HG02852 (cell line): ENCODE results near the gene PRKCZ.

Experiments
- ATAC-seq: cut with Tn5 transposase; IDR thresholded peaks from one replicate; pipeline ENCODE4 v1.9.1; 2021; ENCODE audit warnings: mild to moderate bottlenecking, moderate library complexity; ENCODE audit not compliant: unreplicated experiment

The PRKCZ gene

GRCh38 chr1:2024451-2024850, 25.8 kb upstream of the PRKCZ start:
- ATAC-seq = no peak

DNA sequence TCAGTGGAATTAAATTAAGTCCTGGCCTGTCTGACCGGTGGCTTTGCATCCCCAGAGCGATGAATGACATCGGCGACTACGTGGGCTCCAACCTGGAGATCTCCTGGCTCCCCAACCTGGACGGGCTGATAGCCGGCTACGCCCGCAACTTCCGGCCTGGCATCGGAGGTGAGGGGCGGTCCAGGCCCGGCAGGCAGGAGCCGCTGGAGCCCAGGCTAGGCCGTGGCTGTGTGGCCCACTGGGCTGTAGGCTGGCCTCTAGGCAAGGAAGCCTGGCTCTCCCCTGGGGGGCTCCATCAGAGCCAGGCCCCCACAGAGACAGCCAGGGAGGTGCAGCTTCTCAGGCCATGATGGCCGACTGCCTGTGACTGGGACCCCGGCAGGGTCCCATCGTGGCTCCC, 25.3 kb upstream of the PRKCZ start:
- no peak for ATAC-seq

GRCh38 chr1:2025491-2025981, 24.7 kb upstream of the PRKCZ start:
- ATAC-seq = no peak

DNA sequence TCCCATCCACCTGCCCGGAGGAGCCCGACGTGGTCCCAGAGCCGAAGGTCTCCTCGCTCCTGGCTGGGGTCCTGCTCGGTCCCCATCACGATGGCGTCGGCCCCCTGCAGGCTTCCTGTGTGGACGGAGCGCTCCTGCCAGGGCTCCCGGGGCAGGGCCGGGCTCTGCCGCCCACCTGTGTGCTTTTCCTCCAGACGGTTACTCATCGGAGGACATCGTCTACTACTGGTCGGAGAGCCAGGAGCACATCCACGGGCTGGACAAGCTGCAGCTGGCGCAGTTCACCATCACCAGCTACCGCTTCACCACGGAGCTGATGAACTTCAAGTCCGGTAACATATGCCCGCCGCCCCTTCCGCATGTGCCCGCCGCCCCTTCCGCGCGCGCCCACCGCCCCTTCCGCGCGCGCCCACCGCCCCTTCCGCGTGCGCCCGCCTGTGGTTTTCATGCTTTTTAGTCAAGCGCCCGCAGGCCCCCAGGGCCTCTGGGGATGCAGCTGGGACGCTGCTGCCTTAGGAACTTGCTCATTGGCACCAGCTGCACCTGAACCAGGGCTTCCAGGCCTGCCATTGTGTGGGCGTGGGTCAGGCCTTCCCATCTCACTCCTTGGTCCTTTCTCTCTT, 22.1 kb upstream of the PRKCZ start:
- ATAC-seq = no peak

DNA sequence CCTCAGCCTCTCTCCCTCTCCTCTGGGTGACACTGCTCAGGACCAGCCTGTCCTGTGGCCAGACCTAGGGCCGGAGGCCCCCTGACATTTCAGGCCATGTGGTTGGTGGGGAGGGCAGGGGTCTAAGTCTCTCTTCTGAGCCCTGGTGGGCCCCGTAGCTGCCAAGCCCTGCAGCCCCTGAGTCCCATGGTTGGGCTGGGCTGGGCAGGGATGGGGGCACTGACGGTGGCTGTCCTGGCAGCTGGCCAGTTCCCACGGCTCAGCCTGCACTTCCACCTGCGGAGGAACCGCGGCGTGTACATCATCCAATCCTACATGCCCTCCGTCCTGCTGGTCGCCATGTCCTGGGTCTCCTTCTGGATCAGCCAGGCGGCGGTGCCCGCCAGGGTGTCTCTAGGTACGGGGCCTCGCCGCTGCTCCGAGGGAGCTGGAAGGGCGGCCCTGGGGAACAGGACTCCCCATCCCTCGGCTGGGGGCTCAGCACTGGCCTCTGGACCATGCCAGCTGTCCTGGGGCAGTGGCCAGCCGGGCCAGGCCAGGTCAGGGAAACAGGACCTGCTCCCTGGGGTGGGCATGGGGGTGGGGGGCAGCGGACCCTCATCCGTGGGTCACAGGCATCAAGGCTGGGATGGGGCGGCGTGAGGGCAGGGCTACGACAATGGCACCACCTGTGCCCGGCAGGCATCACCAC, 21.2 kb upstream of the PRKCZ start:
- no peak for ATAC-seq

DNA sequence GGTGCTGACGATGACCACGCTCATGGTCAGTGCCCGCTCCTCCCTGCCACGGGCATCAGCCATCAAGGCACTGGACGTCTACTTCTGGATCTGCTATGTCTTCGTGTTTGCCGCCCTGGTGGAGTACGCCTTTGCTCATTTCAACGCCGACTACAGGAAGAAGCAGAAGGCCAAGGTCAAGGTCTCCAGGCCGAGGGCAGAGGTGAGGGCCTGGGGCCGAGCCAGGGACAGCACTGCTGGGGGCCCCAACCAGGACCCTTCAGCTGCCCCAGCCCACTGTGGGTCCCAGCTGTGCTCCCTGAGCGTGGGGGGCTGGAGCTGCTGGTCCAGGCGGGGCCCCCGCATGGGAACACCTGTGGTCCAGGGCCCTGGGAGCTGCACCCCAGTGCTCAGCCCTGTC, 20.6 kb upstream of the PRKCZ start:
- ATAC-seq = no peak

DNA sequence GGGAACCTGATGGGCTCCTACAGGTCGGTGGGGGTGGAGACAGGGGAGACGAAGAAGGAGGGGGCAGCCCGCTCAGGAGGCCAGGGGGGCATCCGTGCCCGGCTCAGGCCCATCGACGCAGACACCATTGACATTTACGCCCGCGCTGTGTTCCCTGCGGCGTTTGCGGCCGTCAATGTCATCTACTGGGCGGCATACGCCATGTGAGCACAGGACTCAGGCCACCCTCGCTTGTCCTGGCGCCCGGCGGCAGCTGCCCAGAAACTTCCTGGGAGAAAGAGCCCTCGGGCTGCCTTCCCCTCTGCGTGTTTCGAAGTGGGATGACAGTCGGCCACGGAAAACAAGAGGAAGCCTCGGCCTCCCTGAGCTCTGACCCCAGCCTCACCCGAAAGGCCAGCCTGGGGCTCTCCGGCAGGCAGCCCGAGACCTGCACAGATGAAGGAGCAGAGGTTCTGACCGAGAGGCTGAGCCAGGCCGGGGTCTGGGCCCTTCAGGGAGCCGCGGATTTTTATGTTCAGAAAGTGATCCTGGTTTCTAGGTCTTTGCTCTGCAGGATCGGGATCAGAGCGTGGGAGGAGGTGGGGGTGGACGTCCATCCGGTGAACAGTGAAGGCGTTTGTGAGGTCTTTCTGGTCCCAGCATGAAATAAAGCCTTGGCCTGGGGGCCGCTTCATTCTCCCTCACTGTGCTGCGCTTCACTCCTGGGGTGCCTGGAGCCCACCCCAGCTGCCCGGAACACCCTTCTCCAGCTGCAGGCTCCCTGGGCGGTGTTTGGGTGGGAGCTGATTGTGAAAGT, 19.9 kb upstream of the PRKCZ start:
- ATAC-seq = no peak

GRCh38 chr1:2031546-2032540, 18.4 kb upstream of the PRKCZ start:
- no peak for ATAC-seq

DNA sequence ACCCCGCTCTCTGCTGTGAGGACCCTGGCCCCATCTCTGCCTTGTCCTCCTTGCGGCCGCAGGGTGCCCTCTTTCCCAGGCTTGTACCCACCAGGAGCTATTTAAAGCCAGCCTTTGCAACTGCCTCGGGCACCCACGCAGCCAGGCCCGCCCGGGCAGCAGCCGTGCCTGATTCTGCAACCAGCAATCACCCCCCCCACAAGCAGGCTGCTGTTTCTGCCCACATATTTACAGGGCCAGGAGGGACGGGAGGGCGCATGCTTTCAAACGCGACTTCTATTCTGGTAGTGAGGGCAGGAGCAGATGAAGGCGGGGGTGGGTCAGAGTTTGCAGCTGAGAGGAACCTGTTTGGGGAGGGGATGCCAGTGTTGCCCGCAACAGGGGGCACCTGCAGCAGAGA, 17.5 kb upstream of the PRKCZ start:
- ATAC-seq = no peak

DNA sequence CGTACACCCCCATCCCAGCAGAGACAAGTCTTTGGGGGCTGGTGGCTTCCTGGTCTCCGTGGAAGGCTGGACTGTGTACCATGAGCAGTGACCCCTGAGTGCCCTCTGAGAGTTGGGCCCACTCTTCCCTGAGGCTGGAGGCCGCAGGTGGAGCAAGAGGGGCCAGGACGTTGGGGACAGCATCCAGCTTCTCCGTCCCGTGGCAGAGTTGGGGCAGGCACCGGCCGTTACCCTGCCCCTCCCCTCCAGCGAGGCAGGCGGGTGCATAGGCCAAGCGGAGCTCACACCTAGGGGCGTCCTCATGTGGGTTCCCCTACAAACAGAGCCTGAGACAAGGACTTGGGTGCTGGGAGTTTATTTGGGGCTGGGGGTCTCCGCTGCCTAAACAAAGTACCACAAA, 17.0 kb upstream of the PRKCZ start:
- ATAC-seq = no peak

- ATAC-seq = no peak
These were observed 13.9 kb upstream of the PRKCZ start for GRCh38 chr1:2036287-2036686.

GRCh38 chr1:2037314-2037979, 12.8 kb upstream of the PRKCZ start:
- ATAC-seq = no peak

DNA sequence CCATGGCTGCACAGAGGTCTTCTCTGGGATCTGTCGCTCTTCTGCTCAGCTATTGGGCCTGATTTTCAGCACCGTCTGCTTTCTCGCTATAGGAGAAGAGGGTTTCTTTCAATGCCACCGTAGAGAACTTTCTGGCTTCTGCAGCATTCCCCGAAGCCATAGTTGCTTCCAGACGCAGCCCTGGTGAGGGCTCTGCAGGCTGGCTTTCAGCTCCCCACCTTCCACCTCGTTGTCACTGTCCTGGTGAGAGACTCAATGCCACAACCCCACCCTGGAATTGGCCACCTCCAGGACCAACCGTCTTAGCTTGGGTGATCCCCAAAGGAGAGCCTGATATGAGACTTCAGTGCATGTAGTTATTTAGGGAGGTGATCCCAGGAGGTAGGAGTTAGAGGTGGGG, 12.0 kb upstream of the PRKCZ start:
- ATAC-seq = no peak

GRCh38 chr1:2039251-2039650, 11.0 kb upstream of the PRKCZ start:
- no peak for ATAC-seq

- no peak for ATAC-seq
These were observed 8.9 kb upstream of the PRKCZ start for GRCh38 chr1:2041305-2041704.

DNA sequence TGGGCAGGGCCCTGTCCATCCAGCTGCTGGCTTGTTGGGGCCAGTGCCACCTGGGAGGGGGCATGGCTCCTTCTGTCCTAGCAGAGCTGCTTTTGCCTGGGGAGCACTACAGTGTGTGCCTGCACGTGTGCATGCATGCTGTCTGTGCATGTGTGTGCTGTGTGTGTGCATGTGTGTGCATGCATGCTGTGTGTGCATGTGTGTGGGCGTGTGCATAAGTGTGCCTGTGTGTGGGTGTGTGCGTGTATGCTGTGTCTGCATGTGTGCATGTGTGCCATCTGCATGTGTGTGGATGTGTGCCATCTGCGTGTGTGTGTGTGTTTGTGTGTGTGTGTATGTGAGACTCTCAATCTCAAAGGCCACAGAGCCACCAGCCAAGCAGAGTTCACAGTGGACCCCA, 8.3 kb upstream of the PRKCZ start:
- ATAC-seq = no peak

- no peak for ATAC-seq
These were observed 7.1 kb upstream of the PRKCZ start for GRCh38 chr1:2042830-2043773.

DNA sequence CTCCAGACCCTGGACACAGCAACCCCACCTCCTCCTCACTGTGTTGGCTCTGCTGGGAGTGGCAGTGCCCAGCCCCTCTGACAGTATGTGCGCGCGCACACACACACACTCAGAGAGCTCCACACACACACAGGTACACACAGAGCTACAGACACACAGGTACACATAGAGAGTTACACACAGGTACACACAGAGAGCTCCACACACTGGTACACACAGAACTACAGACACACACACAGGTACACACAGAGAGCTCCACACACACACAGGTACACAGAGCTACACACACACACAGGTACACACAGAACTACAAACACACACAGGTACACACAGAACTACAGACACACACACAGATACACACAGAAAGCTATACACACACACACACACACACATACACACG, 6.3 kb upstream of the PRKCZ start:
- ATAC-seq = no peak
